ES-I3 (cell line): ENCODE measurements around the gene ARSJ.
"Not testable (repeated sequence)": the region's sequence is repeated elsewhere in the genome, so short reads cannot be mapped to it uniquely, and the experiment has no call there.

Source experiments
- H3K36me3 ChIP-seq: 2 replicates; pipeline ENCODE4 v1.6.1; 2013; ENCODE audit warnings: mild to moderate bottlenecking, low read length, control low read depth, moderate library complexity; ENCODE audit not compliant: insufficient read depth
- H3K4me1 ChIP-seq: 2 replicates; pipeline ENCODE4 v1.6.1; 2013; ENCODE audit warnings: mild to moderate bottlenecking, control low read depth, low read length; ENCODE audit not compliant: insufficient read depth
- H3K9ac ChIP-seq: 2 replicates; pipeline ENCODE4 v1.6.1; 2013; ENCODE audit warnings: low read depth, mild to moderate bottlenecking, low read length, moderate library complexity
- H3K9me3 ChIP-seq: 2 replicates; pipeline ENCODE4 v1.6.1; 2013; ENCODE audit warnings: mild to moderate bottlenecking, low read length, moderate library complexity; ENCODE audit not compliant: control insufficient read depth, insufficient read depth

Gene ARSJ

DNA sequence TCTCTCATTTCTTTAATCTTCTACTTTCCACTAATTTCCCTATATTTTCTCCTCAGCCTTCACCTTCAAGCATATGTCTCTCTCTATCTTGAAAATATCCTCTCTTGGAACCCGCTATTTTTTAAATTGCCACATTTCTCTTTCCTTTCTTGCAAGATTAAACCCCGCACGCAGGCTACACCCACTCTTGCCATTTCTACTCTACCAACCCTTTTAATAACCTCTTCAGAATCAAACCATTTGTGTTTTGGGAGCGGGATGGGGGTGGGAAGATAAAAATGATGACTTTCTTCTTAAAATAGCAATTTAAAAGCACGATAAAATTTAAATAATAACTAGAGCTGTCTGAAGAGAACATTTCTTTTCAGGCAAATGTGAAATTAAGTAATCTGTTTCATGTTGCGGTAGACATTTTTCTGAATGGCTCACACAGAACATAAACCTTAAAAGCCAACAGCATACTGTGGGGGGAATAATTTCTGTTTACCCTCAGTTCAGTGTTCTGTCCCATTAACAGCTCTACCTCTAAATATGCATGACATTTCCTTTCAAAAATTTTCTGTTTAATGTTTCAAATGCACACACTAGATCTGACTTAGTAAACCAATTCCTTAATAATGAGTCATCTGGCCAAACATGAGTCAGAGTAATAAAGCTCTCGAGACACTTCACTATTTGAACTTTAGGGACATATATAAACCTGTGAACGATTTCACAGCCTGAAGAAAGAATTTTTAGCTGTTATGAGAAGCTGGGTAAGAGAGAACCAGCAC is 20.5 kb downstream of the ARSJ start:
- H3K36me3 ChIP-seq: no peaks in the 10 kb centered on the region
- H3K4me1 ChIP-seq: peaks cover 15% of the 10 kb centered on the region; the same call in 1 of the 2 replicates

DNA sequence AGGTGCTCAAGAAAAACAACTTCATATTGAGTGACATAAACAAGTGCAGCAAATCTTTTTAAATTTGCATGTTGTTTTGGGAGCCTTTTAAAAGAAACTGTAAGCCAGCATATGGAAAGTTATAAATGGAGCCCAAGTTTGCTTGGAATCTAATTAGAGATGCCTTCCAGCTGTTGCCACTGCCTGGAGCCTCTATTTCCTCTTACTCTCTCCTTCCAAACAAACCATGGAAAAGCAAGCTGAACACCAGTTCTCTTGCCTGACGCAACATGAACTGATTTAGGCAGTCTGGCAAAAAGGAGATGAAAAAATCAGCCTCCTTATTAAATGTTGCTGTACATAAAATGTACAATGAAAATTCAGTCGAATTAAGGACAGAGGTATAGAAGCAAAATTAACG is 21.5 kb downstream of the ARSJ start:
- Histone ChIP-seq H3K36me3 (no peaks in the 10 kb centered on the region), H3K9ac (no peak overlapping the region), H3K4me1 (peaks cover 15% of the 10 kb centered on the region; the same call in 1 of the 2 replicates), H3K9me3 (no peaks in the 10 kb centered on the region)

More for the DNA sequence above, 20.5 kb downstream of the ARSJ start:
- Histone ChIP-seq H3K9me3 (no peaks in the 10 kb centered on the region), H3K9ac (no peak overlapping the region)

GRCh38 chr4:113955948-113956347 is 23.5 kb downstream of the ARSJ start:
- no peaks in the 10 kb centered on the region for H3K9me3 ChIP-seq
- H3K9ac ChIP-seq: no peak overlapping the region
- H3K36me3 ChIP-seq: no peaks in the 10 kb centered on the region
- H3K4me1 ChIP-seq: peaks cover 12% of the 10 kb centered on the region; the same call in 1 of the 2 replicates

- Histone ChIP-seq H3K36me3 (no peaks in the 10 kb centered on the region), H3K9me3 (no peaks in the 10 kb centered on the region), H3K4me1 (peaks cover 12% of the 10 kb centered on the region; the same call in 1 of the 2 replicates), H3K9ac (no peak overlapping the region)
These were observed 24.0 kb downstream of the ARSJ start for GRCh38 chr4:113955411-113955810.

DNA sequence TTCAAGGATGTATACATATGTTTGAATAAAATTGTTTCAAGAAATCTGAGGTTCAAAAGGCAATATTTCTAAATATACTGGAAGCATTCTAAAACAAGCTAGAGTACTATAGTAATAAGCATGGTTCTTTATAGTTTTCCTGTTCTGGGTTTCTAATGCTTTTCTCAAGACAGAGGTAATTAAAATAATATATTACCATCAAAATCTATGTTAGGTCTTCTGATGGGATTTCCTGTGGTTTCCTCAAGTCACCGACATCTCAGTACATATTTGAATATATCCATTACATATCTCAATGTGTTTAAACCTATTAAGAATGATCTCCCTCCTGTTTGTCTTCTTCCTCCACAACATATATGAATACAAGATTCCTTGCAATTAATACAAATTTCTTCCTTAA is 25.6 kb downstream of the ARSJ start:
- peaks cover 7% of the 10 kb centered on the region; the same call in 1 of the 2 replicates for H3K4me1 ChIP-seq
- no peak overlapping the region for H3K9ac ChIP-seq
- H3K9me3 ChIP-seq: no peaks in the 10 kb centered on the region
- H3K36me3 ChIP-seq: no peaks in the 10 kb centered on the region

GRCh38 chr4:113952452-113953029 is 26.9 kb downstream of the ARSJ start:
- Histone ChIP-seq H3K4me1 (no peaks in the 10 kb centered on the region; the same call in 1 of the 2 replicates), H3K9me3 (no peaks in the 10 kb centered on the region), H3K9ac (no peak overlapping the region), H3K36me3 (no peaks in the 10 kb centered on the region)

DNA sequence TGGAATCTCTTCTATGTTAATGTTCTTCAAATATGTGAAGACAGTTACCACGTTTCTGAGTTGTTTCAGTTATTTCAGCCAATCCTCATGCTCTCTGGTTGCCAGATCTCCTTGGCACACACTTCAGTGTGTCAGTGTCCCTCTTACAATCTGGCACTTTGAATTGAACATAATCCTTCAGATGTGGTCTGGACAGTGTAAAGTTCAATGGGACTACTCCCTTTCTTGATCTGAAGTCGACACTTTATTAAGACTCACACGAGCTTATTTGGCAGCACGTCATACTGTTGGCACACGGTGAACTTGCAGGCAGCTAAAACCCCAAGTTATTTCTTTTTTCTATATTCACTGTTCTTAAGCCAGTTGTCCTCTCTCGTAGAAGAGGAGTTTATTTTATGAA is 28.2 kb downstream of the ARSJ start:
- Histone ChIP-seq H3K36me3 (no peaks in the 10 kb centered on the region), H3K9ac (no peak overlapping the region)

GRCh38 chr4:113950207-113950606 is 29.2 kb downstream of the ARSJ start:
- Histone ChIP-seq H3K36me3 (no peaks in the 10 kb centered on the region), H3K9ac (no peak overlapping the region), H3K9me3 (no peaks in the 10 kb centered on the region), H3K4me1 (peaks cover 8% of the 10 kb centered on the region; the same call in 1 of the 2 replicates)

More for the DNA sequence above, 28.2 kb downstream of the ARSJ start:
- H3K4me1 ChIP-seq: 0 out of 2 replicates have a peak, but pooled peaks cover under 1% of the 10 kb centered on the region
- H3K9me3 ChIP-seq: no peaks in the 10 kb centered on the region

DNA sequence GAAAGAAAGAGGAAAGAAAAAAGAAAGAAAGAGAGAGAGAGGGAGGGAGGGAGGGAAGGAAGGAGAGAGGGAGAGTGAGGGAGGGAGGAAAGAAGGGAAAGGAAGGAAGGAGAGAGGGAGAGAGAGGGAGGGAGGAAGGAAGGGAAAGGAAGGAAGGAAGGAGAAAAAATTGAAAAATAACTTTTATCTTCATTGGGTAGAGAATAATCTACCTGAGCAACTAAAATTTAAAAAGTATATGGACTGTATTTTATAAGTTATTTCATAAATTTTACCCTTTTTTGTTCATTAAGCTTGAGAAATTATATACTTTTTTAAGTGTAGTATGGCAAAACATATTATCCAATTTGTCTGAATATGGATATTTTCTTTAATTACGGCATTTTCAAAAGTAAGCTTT is 32.0 kb downstream of the ARSJ start:
- peaks cover 8% of the 10 kb centered on the region; the same call in 1 of the 2 replicates for H3K4me1 ChIP-seq
- no peaks in the 10 kb centered on the region for H3K9me3 ChIP-seq
- no peaks in the 10 kb centered on the region for H3K36me3 ChIP-seq
- no peak overlapping the region for H3K9ac ChIP-seq

DNA sequence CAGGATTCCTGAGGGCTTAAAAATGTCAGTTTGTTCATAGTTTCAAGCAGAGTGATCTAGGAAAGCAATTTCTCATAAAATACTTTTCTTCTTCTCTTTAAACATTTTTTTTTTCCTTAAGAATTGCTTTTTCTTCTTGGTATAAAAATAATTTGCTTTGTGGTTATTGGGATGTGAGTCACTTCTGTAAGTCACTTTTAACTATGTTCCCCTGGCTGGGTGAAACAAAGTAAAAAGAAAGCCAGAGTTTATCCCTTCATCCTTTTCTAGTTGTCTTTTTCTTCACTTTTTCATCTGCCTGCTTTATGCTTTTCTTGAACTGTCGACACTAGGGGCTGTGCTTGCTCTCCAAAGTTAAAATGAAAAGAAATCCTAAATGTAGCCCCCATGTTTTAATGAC is 33.5 kb downstream of the ARSJ start:
- Histone ChIP-seq H3K4me1 (peaks cover 8% of the 10 kb centered on the region; the same call in 1 of the 2 replicates), H3K9ac (no peak overlapping the region; the same call in 1 of the 2 replicates), H3K36me3 (no peaks in the 10 kb centered on the region), H3K9me3 (no peaks in the 10 kb centered on the region)

- H3K9ac ChIP-seq: no peak overlapping the region
- H3K9me3 ChIP-seq: no peaks in the 10 kb centered on the region
- H3K36me3 ChIP-seq: no peaks in the 10 kb centered on the region
- H3K4me1 ChIP-seq: peaks cover 8% of the 10 kb centered on the region; the same call in 1 of the 2 replicates
These were observed 35.6 kb downstream of the ARSJ start for GRCh38 chr4:113943863-113944262.

DNA sequence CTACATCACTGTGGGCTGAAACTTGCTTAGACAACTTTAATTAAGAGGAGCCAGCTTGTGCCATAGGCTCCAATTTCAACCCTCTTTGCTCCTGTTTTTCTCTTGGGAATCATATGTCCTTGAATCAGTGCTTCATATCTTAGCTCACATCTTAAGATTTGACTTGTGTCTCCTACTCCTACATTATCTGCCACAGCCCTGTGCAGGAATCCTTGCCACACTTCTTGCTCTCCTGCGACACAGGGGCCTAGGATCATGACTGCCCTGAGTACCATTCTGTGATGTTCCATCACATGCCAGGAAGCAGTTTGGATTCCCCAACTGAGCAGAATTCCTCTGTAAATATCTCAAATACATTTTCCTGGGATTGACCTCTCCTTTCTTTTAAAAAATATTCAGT is 36.4 kb downstream of the ARSJ start:
- no peaks in the 10 kb centered on the region for H3K9me3 ChIP-seq
- no peaks in the 10 kb centered on the region for H3K36me3 ChIP-seq
- peaks cover 8% of the 10 kb centered on the region; the same call in 1 of the 2 replicates for H3K4me1 ChIP-seq
- H3K9ac ChIP-seq: no peak overlapping the region

DNA sequence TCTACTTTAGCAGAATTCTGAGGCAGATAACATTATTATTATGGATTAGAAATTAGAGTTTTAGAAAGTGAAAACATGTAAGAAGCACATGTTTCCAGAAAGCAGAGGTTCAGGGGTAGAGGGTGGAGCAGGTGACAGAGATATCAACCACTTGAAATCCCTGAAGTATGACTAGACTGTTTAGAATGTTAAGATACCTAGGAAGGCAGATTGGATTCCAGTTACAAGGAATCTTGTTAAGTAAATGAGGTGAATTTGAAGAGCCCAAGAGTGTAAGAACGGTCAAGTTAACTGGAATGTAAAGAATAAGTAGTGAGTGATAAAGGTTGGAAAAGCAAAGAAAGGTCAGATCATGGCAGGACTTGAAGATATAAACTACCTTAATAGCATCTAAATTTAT is 37.6 kb downstream of the ARSJ start:
- H3K9ac ChIP-seq: no peak overlapping the region
- H3K4me1 ChIP-seq: peaks cover 8% of the 10 kb centered on the region; the same call in 1 of the 2 replicates
- H3K36me3 ChIP-seq: no peaks in the 10 kb centered on the region
- no peaks in the 10 kb centered on the region for H3K9me3 ChIP-seq

GRCh38 chr4:113940103-113940502 is 39.3 kb downstream of the ARSJ start:
- H3K4me1 ChIP-seq, H3K9me3 ChIP-seq, H3K36me3 ChIP-seq, H3K9ac ChIP-seq: not testable (repeated sequence)

- no peaks in the 10 kb centered on the region for H3K9me3 ChIP-seq
- H3K36me3 ChIP-seq: no peaks in the 10 kb centered on the region
- no peak overlapping the region for H3K9ac ChIP-seq
- no peaks in the 10 kb centered on the region for H3K4me1 ChIP-seq
These were observed 44.3 kb downstream of the ARSJ start for GRCh38 chr4:113935190-113935589.
